SH-SY5Y (cell line): ENCODE results near the gene PATJ.

Source experiments
- GATA2 ChIP-seq: IDR thresholded peaks from 2 replicates; pipeline ENCODE4 v1.6.1; 2011; ENCODE audit warnings: mild to moderate bottlenecking, low read depth, low read length
- GATA3 ChIP-seq: IDR thresholded peaks from 2 replicates; pipeline ENCODE4 v1.6.1; 2011; ENCODE audit warnings: low read depth, mild to moderate bottlenecking, low read length, moderate library complexity

DNA sequence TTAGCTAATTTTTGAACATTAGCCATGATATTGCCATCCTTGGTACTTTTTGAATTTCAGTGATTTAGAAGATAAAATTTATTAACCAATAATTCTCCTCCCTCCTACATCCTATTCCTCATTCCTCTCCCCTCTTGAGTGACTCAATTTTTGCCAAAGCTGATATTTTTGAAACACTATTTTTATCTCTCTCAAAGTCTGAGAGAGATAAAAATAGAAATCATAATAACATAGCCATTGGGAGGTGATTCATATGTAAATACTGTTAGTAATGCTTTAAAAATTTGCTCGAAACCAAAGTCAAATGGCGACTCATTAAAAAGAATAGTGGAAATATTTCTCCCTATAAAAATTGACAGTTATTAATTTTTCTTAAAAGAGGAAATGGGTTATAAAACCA lies 97.4 kb downstream of the PATJ start:
- TF ChIP-seq GATA2 (no peak), GATA3 (no peak)
